HepG2 (cell line): ENCODE data around the gene NEUROD1. TPM values are rescaled to one million over a fixed set of nuclear protein-coding genes. Genes with fewer than 3 reads are reported as not detected.

ENCODE experiments used
- ETV6 ChIP-seq: sonication (generic); formaldehyde crosslinking; conservative IDR thresholded peaks from 2 replicates; pipeline ENCODE4 v1.4.0; 2020; ENCODE audit warnings: missing genetic modification reagents
- NFKBIZ ChIP-seq: IDR thresholded peaks from 2 replicates; pipeline ENCODE4 v1.6.1; 2018; ENCODE audit warnings: missing genetic modification reagents, missing compliant biosample characterization
- RARG ChIP-seq: sonication (generic); formaldehyde crosslinking; IDR thresholded peaks from 2 replicates; pipeline ENCODE4 v1.4.0; 2020; ENCODE audit warnings: low read depth, mild to moderate bottlenecking, missing genetic modification reagents
- SALL2 ChIP-seq: sonication (generic); formaldehyde crosslinking; IDR thresholded peaks from 2 replicates; pipeline ENCODE4 v1.8.1; 2023; ENCODE audit warnings: mild to moderate bottlenecking, missing genetic modification reagents, inconsistent platforms
- TOPORS ChIP-seq: sonication (generic); formaldehyde crosslinking; IDR thresholded peaks from 2 replicates; pipeline ENCODE4 v1.8.0; 2023; ENCODE audit warnings: mild to moderate bottlenecking, missing genetic modification reagents
- ZMYM4 ChIP-seq: sonication (generic); formaldehyde crosslinking; IDR thresholded peaks from 2 replicates; pipeline ENCODE4 v1.8.1; 2023; ENCODE audit warnings: mild to moderate bottlenecking, missing genetic modification reagents
- ZNF205 ChIP-seq: IDR thresholded peaks from 2 replicates; pipeline ENCODE4 v1.6.1; 2018; ENCODE audit warnings: missing biosample characterization, missing genetic modification reagents
- ZNF232 ChIP-seq: sonication (generic); formaldehyde crosslinking; IDR thresholded peaks from 2 replicates; pipeline ENCODE4 v1.4.0; 2020; ENCODE audit warnings: missing genetic modification reagents, borderline replicate concordance
- ZNF549 ChIP-seq: sonication (generic); formaldehyde crosslinking; IDR thresholded peaks from 2 replicates; pipeline ENCODE4 v1.5.0; 2020; ENCODE audit warnings: missing genetic modification reagents
- ZNF598 ChIP-seq: sonication (generic); formaldehyde crosslinking; IDR thresholded peaks from 2 replicates; pipeline ENCODE4 v1.5.1; 2020; ENCODE audit warnings: mild to moderate bottlenecking, missing genetic modification reagents, borderline replicate concordance
- ZNF644 ChIP-seq: IDR thresholded peaks from 2 replicates; pipeline ENCODE4 v1.6.1; 2016; ENCODE audit warnings: low read depth
- ZNF839 ChIP-seq: sonication (generic); formaldehyde crosslinking; IDR thresholded peaks from 2 replicates; pipeline ENCODE4 v1.4.0; 2020; ENCODE audit warnings: missing genetic modification reagents, mild to moderate bottlenecking, borderline replicate concordance
- polyA plus RNA-seq, 8 experiments: library from polyadenylated mRNA; depleted of rRNA in 3 of 8; stranded (reverse) in 7 of 8; unstranded in 1 of 8; fragments of >200 nt; fragmentation: Illumina TruSeq in 4 of 8; extraction: Trizol in 4 of 8; gene quantifications; 2 replicates each; pipeline versions ENCODE4 v1.2.1 to v1.2.3, GENCODE V29; 2011 to 2016; ENCODE audit warnings: low read depth in 4 of 8, missing spikeins in 1 of 8, mixed read lengths in 1 of 8; ENCODE audit not compliant: insufficient read depth in 1 of 8
- total RNA-seq, 5 experiments: library from RNA; depleted of rRNA; stranded (reverse); fragments of >200 nt; fragmentation: Illumina TruSeq; extraction: Trizol; gene quantifications; 2 replicates each; pipeline ENCODE4 v1.2.3, GENCODE V29; 2016; ENCODE audit warnings: low read depth in 1 of 5
- TF ChIP-seq, protein P1 (sequence below): sonication (generic); formaldehyde crosslinking; IDR thresholded peaks from 2 replicates; pipeline ENCODE4 v1.4.0; 2020; ENCODE audit warnings: missing genetic modification reagents, borderline replicate concordance
- TF ChIP-seq, protein P2 (sequence below): sonication (generic); formaldehyde crosslinking; IDR thresholded peaks from 2 replicates; pipeline ENCODE4 v1.4.0; 2020; ENCODE audit warnings: missing genetic modification reagents
- TF ChIP-seq, protein P3 (sequence below): sonication (generic); formaldehyde crosslinking; IDR thresholded peaks from 2 replicates; pipeline ENCODE4 v1.4.0; 2020; ENCODE audit warnings: mild to moderate bottlenecking, missing genetic modification reagents
- TF ChIP-seq, protein P4 (sequence below): sonication (generic); formaldehyde crosslinking; IDR thresholded peaks from 2 replicates; pipeline ENCODE4 v1.8.0; 2022; ENCODE audit warnings: mild to moderate bottlenecking, missing genetic modification reagents

Gene NEUROD1
- total and polyA plus RNA-seq, 2 of the 13 experiments (the other 11 are each of a cell fraction or from before 2014, with no cell fraction given): not detected

DNA sequence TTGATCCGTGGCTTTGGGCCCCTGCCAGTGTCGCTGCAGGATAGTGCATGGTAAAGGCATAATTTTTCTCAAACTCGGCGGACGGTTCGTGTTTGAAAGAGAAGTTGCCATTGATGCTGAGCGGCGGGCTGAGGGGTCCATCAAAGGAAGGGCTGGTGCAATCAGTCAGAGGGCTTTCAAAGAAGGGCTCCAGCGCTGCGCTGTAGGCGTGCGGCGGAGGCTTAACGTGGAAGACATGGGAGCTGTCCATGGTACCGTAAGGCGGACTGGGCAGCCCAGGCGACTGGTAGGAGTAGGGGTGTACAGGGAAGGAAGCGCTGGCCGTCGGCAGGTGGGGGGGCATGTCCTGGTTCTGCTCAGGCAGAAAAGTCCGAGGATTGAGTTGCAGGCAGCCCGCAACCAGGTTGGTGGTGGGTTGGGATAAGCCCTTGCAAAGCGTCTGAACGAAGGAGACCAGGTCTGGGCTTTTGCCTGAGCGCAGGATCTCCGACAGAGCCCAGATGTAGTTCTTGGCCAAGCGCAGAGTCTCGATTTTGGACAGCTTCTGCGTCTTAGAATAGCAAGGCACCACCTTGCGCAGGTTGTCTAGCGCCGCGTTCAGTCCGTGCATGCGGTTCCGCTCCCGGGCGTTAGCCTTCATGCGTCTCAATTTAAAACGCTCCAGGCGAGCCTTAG is 2.3 kb downstream of the NEUROD1 start (continued):
- TF ChIP-seq SALL2 (CRISPR knock-in tag) (peak; percentile 92; the same call in 1 of the 2 replicates), TOPORS (CRISPR knock-in tag) (no peak; the same call in 1 of the 2 replicates), ZNF839 (CRISPR knock-in tag) (no peak), ZNF549 (CRISPR knock-in tag) (no peak), ZNF205 (peak; percentile 77), ZNF598 (CRISPR knock-in tag) (no peak; the same call in 1 of the 2 replicates), RARG (peak; percentile 45; the same call in 1 of the 2 replicates), ZNF232 (CRISPR knock-in tag) (peak; percentile 98; the same call in 1 of the 2 replicates), ZMYM4 (CRISPR knock-in tag) (peak; percentile 83), NFKBIZ (CRISPR knock-in tag) (peak; percentile 73; the same call in 1 of the 2 replicates), ETV6 (CRISPR knock-in tag) (peak; percentile 93), ZNF644 (CRISPR knock-in tag) (peak; percentile 81)
- TF ChIP-seq, protein P1, sequence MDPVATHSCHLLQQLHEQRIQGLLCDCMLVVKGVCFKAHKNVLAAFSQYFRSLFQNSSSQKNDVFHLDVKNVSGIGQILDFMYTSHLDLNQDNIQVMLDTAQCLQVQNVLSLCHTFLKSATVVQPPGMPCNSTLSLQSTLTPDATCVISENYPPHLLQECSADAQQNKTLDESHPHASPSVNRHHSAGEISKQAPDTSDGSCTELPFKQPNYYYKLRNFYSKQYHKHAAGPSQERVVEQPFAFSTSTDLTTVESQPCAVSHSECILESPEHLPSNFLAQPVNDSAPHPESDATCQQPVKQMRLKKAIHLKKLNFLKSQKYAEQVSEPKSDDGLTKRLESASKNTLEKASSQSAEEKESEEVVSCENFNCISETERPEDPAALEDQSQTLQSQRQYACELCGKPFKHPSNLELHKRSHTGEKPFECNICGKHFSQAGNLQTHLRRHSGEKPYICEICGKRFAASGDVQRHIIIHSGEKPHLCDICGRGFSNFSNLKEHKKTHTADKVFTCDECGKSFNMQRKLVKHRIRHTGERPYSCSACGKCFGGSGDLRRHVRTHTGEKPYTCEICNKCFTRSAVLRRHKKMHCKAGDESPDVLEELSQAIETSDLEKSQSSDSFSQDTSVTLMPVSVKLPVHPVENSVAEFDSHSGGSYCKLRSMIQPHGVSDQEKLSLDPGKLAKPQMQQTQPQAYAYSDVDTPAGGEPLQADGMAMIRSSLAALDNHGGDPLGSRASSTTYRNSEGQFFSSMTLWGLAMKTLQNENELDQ (CRISPR knock-in tag): peak; percentile 97
- TF ChIP-seq, protein P2, sequence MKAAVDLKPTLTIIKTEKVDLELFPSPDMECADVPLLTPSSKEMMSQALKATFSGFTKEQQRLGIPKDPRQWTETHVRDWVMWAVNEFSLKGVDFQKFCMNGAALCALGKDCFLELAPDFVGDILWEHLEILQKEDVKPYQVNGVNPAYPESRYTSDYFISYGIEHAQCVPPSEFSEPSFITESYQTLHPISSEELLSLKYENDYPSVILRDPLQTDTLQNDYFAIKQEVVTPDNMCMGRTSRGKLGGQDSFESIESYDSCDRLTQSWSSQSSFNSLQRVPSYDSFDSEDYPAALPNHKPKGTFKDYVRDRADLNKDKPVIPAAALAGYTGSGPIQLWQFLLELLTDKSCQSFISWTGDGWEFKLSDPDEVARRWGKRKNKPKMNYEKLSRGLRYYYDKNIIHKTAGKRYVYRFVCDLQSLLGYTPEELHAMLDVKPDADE (CRISPR knock-in tag): peak; percentile 88; the same call in 1 of the 2 replicates
- TF ChIP-seq, protein P3, sequence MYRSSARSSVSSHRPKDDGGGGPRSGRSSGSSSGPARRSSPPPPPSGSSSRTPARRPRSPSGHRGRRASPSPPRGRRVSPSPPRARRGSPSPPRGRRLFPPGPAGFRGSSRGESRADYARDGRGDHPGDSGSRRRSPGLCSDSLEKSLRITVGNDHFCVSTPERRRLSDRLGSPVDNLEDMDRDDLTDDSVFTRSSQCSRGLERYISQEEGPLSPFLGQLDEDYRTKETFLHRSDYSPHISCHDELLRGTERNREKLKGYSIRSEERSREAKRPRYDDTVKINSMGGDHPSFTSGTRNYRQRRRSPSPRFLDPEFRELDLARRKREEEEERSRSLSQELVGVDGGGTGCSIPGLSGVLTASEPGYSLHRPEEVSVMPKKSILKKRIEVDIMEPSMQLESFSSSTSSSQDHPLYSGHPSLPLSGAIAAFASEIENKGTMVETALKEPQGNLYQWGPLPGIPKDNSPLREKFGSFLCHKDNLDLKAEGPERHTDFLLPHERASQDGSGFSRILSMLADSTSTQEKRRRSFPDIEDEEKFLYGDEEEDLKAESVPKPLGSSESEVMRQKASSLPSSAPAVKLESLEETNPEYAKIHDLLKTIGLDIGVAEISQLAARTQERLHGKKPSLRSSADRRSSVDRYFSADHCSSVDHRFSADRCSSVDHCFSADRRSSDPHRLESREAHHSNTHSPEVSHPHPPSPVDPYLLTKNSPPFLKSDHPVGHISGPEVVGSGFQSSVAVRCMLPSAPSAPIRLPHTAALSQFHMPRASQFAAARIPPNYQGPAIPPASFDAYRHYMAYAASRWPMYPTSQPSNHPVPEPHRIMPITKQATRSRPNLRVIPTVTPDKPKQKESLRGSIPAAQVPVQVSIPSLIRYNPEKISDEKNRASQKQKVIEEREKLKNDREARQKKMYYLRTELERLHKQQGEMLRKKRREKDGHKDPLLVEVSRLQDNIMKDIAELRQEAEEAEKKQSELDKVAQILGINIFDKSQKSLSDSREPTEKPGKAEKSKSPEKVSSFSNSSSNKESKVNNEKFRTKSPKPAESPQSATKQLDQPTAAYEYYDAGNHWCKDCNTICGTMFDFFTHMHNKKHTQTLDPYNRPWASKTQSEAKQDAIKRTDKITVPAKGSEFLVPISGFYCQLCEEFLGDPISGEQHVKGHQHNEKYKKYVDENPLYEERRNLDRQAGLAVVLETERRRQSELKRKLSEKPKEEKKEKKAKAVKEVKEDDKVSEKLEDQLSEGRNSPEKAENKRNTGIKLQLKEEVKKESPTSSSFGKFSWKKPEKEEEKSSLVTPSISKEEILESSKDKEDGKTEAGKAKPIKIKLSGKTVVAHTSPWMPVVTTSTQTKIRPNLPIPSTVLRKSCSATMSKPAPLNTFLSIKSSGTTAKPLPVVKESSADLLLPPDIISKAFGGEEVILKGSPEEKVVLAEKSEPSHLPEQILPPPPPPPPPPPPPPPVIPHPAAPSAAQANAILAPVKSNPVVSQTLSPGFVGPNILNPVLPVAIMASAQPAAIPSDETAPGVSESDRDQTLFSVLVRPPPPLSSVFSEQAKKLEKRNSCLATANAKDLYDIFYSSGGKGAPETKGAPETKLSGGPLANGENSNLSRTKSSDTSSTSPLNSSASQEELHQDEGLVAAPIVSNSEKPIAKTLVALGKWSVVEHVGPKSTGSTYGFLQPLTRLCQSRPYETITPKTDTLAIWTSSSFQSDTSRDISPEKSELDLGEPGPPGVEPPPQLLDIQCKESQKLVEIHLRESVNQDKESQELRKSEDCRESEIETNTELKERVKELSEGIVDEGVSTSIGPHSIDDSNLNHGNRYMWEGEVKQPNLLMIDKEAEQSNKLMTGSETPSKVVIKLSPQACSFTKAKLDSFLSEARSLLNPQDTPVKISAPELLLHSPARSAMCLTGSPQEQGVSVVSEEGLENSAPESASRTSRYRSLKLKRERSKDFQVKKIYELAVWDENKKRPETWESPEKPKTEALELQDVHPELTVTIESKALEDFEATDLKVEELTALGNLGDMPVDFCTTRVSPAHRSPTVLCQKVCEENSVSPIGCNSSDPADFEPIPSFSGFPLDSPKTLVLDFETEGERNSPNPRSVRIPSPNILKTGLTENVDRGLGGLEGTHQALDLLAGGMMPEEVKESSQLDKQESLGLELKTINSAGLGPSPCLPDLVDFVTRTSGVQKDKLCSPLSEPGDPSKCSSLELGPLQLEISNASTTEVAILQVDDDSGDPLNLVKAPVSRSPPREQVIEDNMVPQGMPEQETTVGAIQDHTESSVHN (CRISPR knock-in tag): peak; percentile 75; the same call in 1 of the 2 replicates
- TF ChIP-seq, protein P4, sequence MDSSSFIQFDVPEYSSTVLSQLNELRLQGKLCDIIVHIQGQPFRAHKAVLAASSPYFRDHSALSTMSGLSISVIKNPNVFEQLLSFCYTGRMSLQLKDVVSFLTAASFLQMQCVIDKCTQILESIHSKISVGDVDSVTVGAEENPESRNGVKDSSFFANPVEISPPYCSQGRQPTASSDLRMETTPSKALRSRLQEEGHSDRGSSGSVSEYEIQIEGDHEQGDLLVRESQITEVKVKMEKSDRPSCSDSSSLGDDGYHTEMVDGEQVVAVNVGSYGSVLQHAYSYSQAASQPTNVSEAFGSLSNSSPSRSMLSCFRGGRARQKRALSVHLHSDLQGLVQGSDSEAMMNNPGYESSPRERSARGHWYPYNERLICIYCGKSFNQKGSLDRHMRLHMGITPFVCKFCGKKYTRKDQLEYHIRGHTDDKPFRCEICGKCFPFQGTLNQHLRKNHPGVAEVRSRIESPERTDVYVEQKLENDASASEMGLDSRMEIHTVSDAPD: peak; percentile 48; the same call in 1 of the 2 replicates
